SK-N-SH treated with all-trans-retinoic acid at 6 μM for 48 hours (cell line): ENCODE measurements around the gene GPS2.

Source experiments
- ATAC-seq: fragments of 200-7000 bp; cut with Tn5 transposase; 3 replicates; pipeline ENCODE4 v1.9.1; 2020; ENCODE audit warnings: mild to moderate bottlenecking, moderate library complexity
- BACH2 ChIP-seq: fragments of 250-450 bp; sonication (Bioruptor Pico); IDR thresholded peaks from 2 replicates; pipeline ENCODE4 v1.9.0; 2021; ENCODE audit warnings: mild to moderate bottlenecking, borderline replicate concordance
- CSDC2 ChIP-seq: fragments of 250-450 bp; sonication (Bioruptor Pico); IDR thresholded peaks from 2 replicates; pipeline ENCODE4 v1.5.0; 2020; ENCODE audit warnings: mild to moderate bottlenecking, moderate library complexity
- ESRRG ChIP-seq: fragments of 250-450 bp; sonication (Bioruptor Pico); IDR thresholded peaks from 2 replicates; pipeline ENCODE4 v1.6.1; 2021; ENCODE audit warnings: mild to moderate bottlenecking
- GLIS3 ChIP-seq: fragments of 250-450 bp; sonication (Bioruptor Pico); IDR thresholded peaks from 2 replicates; pipeline ENCODE4 v1.5.0; 2020; ENCODE audit warnings: mild to moderate bottlenecking, moderate library complexity
- ISL1 ChIP-seq: fragments of 250-450 bp; sonication (Bioruptor Pico); IDR thresholded peaks from 2 replicates; pipeline ENCODE4 v2.1.2; 2022; ENCODE audit warnings: mild to moderate bottlenecking, moderate library complexity
- OSR1 ChIP-seq: fragments of 250-450 bp; sonication (Bioruptor Pico); IDR thresholded peaks from 2 replicates; pipeline ENCODE4 v1.8.0; 2022; ENCODE audit warnings: moderate library complexity, mild to moderate bottlenecking, inconsistent platforms
- TCF4 ChIP-seq: fragments of 250-450 bp; sonication (Bioruptor Pico); IDR thresholded peaks from 2 replicates; pipeline ENCODE4 v1.8.0; 2021; ENCODE audit warnings: mild to moderate bottlenecking, moderate library complexity, borderline replicate concordance
- ZFP3 ChIP-seq: fragments of 250-450 bp; sonication (Bioruptor Pico); IDR thresholded peaks from 2 replicates; pipeline ENCODE4 v1.5.0; 2020; ENCODE audit warnings: mild to moderate bottlenecking, moderate library complexity
- ZNF70 ChIP-seq: fragments of 450-650 bp; formaldehyde crosslinking; IDR thresholded peaks from 2 replicates; pipeline ENCODE4 v1.5.0; 2020; ENCODE audit warnings: mild to moderate bottlenecking, moderate library complexity
- ZNF8 ChIP-seq: fragments of 450-650 bp; formaldehyde crosslinking; IDR thresholded peaks from 2 replicates; pipeline ENCODE4 v1.5.0; 2020; ENCODE audit warnings: mild to moderate bottlenecking, moderate library complexity
- TF ChIP-seq, protein P1 (sequence below): fragments of 250-450 bp; sonication (Bioruptor Pico); IDR thresholded peaks from 2 replicates; pipeline ENCODE4 v1.5.1; 2021; ENCODE audit warnings: mild to moderate bottlenecking, moderate library complexity
- TF ChIP-seq, protein P2 (sequence below): fragments of 250-450 bp; sonication (Bioruptor Pico); IDR thresholded peaks from 2 replicates; pipeline ENCODE4 v1.5.1; 2020; ENCODE audit warnings: low read depth, mild to moderate bottlenecking, moderate library complexity
- TF ChIP-seq, protein P3 (sequence below): fragments of 250-450 bp; sonication (Bioruptor Pico); IDR thresholded peaks from 2 replicates; pipeline ENCODE4 v1.8.0; 2020; ENCODE audit warnings: mild to moderate bottlenecking, moderate library complexity, borderline replicate concordance

Gene GPS2

DNA sequence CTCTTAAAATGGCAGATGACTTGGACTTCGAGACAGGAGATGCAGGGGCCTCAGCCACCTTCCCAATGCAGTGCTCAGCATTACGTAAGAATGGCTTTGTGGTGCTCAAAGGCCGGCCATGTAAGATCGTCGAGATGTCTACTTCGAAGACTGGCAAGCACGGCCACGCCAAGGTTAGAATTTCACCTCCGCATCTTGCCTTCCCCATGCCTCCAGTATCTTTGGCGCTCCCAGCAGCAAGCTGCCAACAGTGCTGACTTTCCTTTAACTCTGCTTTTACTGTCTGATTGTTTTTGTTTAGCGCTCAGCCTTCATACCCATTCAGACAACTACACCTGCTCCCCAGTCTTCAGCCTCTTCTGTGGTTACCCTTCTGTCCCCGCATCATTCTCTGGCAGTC lies 5.5 kb downstream of the GPS2 start (continued):
- TF ChIP-seq, protein P1, sequence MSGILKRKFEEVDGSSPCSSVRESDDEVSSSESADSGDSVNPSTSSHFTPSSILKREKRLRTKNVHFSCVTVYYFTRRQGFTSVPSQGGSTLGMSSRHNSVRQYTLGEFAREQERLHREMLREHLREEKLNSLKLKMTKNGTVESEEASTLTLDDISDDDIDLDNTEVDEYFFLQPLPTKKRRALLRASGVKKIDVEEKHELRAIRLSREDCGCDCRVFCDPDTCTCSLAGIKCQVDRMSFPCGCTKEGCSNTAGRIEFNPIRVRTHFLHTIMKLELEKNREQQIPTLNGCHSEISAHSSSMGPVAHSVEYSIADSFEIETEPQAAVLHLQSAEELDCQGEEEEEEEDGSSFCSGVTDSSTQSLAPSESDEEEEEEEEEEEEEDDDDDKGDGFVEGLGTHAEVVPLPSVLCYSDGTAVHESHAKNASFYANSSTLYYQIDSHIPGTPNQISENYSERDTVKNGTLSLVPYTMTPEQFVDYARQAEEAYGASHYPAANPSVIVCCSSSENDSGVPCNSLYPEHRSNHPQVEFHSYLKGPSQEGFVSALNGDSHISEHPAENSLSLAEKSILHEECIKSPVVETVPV, result no peak

DNA sequence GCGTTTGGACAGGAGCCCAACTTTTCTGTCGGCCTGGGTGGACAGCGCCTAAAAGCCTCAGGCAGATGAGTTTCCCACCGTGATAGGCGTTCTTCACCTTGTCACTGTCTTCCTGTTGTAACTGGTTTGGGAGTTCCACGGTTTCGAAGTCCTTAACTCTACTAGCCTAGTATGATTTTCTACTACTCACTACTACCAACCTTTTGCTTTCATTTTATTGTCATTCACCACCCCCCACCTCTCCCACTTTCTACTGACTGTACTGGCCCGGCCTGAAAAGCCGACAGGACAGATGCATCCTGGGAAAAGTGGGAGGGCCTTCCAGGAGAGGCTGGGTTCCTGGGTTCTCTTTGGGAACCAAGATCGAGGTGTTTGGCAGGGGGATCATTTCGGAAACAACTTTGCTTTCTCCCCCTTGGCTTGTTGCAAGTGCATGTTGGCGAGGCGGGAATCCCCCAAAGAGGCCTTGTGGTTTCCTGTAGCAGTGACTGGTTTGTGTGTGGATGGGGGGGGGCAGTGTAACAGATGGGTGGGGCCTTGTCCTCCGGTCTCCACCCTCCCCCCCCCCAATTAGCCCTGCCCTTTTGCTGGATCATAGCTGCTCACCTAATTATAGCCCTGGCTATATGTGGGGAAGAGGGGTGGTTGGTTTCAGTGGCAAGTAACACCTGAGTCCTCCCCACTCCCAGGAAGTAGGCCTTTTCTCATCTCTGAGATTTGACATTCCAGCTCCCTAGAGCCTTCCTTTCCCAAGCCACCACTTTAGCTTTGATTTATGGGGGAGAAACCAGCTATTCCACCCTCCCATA lies 6.3 kb downstream of the GPS2 start:
- TF ChIP-seq ISL1 (no peak), ZNF70 (CRISPR knock-in tag) (peak; percentile 25; the same call in 1 of the 2 replicates)
- peak; percentile 62 for ATAC-seq

DNA sequence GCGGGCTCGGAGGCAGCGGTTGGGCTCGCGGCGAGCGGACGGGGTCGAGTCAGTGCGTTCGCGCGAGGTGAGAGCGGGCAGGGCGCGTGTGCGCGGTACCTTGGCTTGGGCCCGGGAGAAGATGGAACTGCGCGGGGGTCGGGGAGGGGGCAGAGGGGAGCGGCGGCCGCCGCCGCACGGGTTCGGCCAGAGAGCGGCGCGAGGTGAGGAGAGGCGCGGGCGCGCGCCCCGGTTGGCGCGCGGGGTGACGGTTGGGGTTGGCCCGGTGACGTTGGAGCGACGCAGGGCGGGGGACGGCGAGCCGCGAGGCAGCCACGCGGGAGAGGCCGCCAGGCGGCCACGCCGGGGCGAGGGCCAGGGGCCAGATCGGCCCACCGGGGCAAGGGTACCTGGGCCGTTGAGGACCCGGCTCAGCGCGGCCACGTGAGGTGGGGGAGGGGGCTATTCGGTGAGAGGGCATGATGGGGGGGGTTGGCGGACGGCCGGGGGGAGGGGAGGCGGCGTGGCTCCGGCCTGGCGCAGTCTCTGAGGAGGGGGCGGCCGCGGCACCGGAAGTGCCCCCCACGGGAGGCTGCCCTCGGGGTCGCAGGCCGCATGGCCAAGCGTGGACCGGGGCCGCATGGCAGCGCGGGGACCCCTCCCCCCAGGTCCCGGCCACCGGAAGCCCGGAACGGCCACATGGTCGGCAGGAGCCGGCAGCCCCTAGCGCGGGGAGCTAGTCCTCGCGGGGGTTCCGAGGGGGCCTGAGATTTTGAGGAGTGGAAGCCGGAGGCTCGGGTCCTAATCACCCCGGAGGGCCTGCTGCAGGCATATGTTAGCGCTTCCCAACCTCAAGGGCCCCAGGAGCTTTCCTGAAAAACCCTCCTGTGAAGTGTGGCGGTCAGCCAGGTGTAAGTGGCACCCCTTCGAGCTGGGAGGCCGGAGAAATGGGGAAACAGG lies 7.2 kb downstream of the GPS2 start:
- ATAC-seq, result peak; percentile 3; the same call in 1 of the 3 replicates
- no peak for TF ChIP-seq TCF4 (CRISPR knock-in tag)
- TF ChIP-seq, protein P2, sequence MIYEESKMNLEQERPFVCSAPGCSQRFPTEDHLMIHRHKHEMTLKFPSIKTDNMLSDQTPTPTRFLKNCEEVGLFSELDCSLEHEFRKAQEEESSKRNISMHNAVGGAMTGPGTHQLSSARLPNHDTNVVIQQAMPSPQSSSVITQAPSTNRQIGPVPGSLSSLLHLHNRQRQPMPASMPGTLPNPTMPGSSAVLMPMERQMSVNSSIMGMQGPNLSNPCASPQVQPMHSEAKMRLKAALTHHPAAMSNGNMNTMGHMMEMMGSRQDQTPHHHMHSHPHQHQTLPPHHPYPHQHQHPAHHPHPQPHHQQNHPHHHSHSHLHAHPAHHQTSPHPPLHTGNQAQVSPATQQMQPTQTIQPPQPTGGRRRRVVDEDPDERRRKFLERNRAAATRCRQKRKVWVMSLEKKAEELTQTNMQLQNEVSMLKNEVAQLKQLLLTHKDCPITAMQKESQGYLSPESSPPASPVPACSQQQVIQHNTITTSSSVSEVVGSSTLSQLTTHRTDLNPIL (CRISPR knock-in tag), result no peak
- TF ChIP-seq ISL1, result no peak

DNA sequence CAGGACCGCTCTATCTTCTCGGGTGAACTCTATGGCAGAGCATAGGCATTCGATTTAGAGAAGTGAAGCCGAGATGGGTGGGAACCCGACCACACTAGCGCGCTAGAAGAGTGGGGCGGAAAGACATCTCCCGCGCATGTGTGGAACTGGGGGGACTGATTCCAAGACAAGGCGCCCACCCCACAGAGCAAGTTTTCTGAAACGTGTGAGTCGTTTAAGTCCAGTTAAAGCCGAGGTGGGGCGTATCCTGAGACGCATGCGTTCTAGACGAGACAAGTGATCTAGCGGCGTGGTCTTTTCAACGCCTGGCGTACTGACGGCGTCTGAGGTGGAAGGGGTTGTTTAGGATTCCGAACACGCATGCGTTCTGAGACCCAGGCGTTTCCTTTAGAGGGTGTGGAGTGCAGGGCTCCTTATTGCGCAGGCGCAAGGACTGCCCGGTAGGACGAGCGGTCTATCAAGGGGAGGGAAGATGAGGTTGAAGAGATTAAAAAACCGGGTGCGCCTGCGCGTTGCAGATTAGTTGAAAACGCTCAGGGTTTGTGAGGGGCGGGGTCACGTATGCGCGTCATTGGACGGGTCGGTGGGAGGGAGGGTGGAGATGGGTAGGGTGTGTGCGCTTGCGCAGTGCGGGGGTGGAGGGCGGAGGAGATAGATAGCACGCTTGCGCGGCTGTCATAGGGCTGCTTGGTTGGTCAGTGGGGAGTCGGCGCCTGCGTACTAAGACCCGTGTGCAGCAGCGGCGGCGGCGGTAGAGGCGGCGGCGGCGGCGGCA lies 8.1 kb downstream of the GPS2 start, which contains the start of gene EIF5A:
Gene EIF5A, plus strand, starts transcription at position 718 of the 775 bp plus-strand sequence. CDS start 2,008 bp downstream, outside the sequence.
- TF ChIP-seq OSR1 (CRISPR knock-in tag), result no peak
- ATAC-seq, result peak; percentile 85

DNA sequence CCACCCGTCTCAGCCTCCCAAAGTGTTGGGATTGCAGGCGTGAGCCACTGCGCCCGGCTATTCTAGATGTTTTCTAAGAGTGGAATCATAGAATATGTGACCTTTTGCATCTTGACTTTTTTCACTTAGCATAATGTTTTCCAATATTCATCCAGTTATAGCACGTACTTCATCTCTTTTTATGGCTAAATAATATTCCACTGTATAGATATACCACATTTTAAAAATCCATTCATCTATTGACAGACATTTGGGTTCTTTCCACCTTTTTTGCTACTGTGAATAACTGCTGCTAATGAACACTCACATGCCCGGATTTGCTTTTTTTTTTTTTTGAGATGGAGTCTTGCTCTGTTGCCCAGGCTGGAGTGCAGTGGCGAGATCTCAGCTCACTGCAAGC lies 11.0 kb downstream of the GPS2 start:
- TF ChIP-seq ZNF8 (CRISPR knock-in tag), result peak; percentile 77; the same call in 1 of the 2 replicates
- TF ChIP-seq BACH2 (CRISPR knock-in tag), result no peak

DNA sequence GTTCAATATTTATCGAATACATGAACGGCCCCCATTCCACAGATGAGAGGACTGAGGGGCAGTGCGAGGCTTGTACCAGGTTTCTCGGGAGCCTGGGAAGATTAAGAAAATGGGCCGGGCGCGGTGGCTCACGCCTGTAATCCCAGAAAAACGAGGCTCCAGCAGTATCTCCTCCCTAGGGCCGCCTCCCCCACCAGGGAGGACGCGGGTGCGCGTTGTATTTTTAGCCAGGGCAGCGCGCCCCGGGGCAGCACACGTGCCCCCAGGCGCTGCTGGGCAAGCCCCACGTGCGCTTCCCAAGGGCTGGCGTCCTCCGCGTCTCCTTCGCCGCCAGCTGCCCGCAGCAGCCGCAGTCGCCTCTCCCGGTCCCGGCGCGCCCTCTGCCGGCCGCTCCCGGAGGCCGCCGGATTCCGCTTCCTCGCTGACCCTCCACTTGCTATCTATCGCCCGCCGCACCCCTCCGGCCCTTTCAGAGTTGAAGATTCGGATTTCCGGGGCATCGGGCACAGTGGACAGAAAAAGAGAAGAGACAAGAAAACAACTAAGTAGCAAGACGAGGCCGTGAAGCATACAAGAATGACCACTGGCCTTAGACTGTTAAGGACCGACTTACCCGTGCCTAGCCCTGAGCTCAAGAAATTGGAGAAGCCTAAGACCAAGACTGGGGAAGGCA lies 18.8 kb downstream of the GPS2 start:
- TF ChIP-seq, protein P3, sequence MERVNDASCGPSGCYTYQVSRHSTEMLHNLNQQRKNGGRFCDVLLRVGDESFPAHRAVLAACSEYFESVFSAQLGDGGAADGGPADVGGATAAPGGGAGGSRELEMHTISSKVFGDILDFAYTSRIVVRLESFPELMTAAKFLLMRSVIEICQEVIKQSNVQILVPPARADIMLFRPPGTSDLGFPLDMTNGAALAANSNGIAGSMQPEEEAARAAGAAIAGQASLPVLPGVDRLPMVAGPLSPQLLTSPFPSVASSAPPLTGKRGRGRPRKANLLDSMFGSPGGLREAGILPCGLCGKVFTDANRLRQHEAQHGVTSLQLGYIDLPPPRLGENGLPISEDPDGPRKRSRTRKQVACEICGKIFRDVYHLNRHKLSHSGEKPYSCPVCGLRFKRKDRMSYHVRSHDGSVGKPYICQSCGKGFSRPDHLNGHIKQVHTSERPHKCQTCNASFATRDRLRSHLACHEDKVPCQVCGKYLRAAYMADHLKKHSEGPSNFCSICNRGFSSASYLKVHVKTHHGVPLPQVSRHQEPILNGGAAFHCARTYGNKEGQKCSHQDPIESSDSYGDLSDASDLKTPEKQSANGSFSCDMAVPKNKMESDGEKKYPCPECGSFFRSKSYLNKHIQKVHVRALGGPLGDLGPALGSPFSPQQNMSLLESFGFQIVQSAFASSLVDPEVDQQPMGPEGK (CRISPR knock-in tag), result no peak
- TF ChIP-seq GLIS3 (no peak), ESRRG (CRISPR knock-in tag) (no peak), CSDC2 (CRISPR knock-in tag) (no peak), TCF4 (CRISPR knock-in tag) (no peak), OSR1 (CRISPR knock-in tag) (no peak), ISL1 (no peak), ZNF8 (CRISPR knock-in tag) (no peak), ZFP3 (CRISPR knock-in tag) (no peak)
- peak; percentile 92 for ATAC-seq

More for the DNA sequence above, 11.0 kb downstream of the GPS2 start:
- ATAC-seq, result no peak
